GM21825 (cell line): ENCODE data around the gene SERPINB5.

Experiments used
- ATAC-seq: cut with Tn5 transposase; IDR thresholded peaks from one replicate; pipeline ENCODE4 v1.9.1; 2021; ENCODE audit warnings: mild to moderate bottlenecking, moderate library complexity; ENCODE audit not compliant: unreplicated experiment

Gene SERPINB5

GRCh38 chr18:63467699-63468098, 9.1 kb upstream of the SERPINB5 start:
- no peak for ATAC-seq

- no peak for ATAC-seq
Observed at GRCh38 chr18:63468575-63468974, 8.2 kb upstream of the SERPINB5 start.

GRCh38 chr18:63470751-63471150, 6.0 kb upstream of the SERPINB5 start:
- ATAC-seq, result no peak

GRCh38 chr18:63472380-63472779, 4.4 kb upstream of the SERPINB5 start:
- ATAC-seq, result no peak

GRCh38 chr18:63477200-63477599, 442 bp downstream of the SERPINB5 start:
- no peak for ATAC-seq

- ATAC-seq, result no peak
Observed at GRCh38 chr18:63477968-63478367, 1.2 kb downstream of the SERPINB5 start.

- no peak for ATAC-seq
Observed at GRCh38 chr18:63479826-63480225, 3.1 kb downstream of the SERPINB5 start.

DNA sequence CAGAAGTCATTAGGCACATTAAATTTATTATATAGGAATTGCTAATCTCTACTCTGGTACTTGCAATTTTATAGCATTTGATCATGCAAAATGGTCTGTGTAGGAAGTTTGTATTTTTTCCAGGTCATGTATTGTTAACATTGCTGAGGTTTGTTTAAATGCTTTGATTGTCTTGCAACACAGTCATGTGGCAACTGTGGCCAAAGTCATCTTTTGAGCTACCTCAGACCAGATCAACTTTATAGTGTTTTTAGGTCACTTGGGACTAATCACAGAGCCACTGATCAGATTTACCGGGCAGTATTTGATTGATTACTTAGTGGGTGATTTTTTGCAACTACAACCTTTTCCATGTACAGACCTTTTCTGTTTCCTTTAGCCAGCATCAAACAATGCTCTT, 3.7 kb downstream of the SERPINB5 start:
- ATAC-seq, result no peak

GRCh38 chr18:63480915-63481314, 4.2 kb downstream of the SERPINB5 start:
- ATAC-seq, result no peak

DNA sequence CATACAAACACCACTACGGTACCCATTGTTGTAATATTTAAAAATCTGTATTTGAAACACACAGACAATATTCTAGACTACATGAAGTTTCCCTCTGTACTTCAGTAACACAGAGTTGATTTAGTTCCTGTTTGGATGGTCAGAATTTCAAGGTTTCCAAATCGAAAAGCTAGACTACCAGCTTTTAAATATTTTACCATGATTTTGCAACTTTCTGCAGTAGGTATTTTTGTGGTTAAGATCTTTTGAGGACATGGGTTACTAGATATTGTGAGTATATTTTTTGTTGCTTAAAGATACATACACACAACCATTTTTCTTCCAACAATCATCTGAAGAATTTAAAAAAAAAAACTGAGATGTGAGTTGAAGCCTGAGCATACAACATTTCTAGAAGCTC, 10.9 kb downstream of the SERPINB5 start:
- no peak for ATAC-seq

- no peak for ATAC-seq
Observed at GRCh38 chr18:63488160-63488559, 11.4 kb downstream of the SERPINB5 start.

DNA sequence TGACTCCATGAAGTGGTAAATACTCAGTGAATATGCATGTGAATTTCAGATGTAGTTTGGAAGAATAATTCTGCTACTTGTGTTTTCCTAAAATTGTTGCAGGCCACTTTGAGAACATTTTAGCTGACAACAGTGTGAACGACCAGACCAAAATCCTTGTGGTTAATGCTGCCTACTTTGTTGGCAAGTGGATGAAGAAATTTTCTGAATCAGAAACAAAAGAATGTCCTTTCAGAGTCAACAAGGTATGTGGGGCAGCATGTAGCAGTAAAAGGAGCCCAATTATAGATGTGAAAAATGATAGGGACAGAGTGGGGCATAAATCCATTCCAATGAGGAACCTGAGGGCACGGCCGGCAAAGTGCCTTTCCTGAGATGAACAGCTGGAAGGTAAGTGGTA, 16.1 kb downstream of the SERPINB5 start:
- ATAC-seq, result no peak

DNA sequence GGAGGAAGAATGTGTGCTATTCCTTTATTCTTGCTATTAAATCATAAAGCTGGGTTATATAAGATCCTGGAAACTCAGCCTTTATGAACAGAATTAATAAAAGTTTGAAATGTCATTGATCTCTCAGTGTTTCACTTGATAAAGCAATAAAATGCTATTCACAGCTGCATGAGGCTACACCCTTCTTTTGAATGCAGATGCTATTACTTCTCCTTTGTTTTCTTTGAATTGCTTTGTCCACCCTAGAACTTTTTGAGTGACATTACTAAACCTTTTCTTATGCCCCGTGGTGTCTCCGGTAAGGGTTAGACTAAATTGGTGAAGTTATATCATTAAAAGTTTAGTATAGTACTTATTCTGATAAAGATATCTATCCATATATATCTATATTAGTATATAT, 18.9 kb downstream of the SERPINB5 start:
- ATAC-seq, result no peak

DNA sequence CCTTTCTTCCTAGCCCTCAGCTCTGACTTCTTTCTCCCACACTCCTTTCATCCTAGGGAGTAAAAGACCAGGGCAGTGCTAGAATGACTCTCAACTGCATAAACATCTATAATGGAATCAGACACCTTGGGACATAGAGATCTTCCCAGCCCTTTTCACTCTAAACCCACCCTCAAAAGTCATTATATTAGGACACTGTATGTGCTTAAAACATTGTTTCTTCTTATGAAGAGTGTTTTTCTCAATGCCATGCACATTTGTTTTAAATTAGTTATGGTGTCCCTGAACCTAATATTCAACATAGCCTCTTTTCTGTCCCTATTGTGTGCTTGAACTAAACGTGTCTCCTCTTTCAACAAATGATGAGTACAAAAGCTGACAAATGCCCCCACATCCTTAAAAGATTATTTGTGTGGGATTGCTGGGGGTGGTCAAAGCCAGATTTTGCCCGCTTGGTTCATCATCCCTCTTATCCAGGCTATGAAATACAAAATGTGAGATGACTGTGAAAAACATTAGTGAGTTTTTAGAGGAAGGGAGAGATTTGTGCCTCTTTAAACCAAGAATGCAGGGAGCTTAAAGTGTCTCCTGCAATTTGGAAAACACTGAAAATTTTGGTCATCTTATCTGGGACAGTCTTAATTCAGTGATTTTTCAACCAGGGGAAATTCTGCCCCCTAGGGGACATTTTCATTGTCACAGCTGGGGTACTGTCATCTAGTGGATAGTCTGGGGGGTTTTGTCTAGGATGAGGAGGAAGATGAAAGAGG, 29.0 kb downstream of the SERPINB5 start:
- ATAC-seq, result no peak

DNA sequence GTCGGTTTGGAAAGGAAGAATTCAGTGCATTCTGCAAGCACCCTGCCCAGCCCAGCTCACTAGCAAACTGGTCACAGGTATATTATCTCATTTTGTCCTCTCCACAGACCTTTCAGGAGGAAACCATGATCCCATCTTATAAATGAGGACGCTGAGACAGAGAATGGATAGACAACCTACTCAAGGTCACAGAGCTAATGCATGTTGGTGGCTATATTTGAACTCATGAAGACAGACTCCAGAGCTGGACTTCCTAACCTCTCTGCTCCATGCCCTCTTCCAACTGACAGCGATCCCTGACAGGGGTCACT, 29.5 kb downstream of the SERPINB5 start:
- ATAC-seq, result no peak

- ATAC-seq, result no peak
Observed at GRCh38 chr18:63508596-63508995, 31.8 kb downstream of the SERPINB5 start.

DNA sequence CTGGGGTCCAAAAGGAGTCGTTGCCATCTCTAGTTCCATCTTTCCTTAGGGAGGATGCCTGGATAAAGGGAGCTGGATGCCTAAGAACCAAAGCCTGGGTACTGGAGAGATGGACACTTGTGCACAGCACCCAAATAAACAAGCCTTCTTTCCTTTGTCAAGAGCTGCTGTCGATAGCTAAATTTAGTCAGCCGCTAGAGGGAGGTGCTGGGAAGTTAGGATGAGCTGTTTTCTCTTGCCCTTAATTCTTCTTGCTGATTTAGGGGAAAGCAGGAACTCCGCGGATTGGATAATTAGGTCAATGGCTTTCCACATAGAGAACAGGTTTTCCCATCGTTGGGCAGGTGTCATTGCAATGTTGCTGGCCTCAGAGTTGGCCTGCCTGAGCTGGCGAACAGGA, 34.5 kb downstream of the SERPINB5 start:
- ATAC-seq, result no peak

DNA sequence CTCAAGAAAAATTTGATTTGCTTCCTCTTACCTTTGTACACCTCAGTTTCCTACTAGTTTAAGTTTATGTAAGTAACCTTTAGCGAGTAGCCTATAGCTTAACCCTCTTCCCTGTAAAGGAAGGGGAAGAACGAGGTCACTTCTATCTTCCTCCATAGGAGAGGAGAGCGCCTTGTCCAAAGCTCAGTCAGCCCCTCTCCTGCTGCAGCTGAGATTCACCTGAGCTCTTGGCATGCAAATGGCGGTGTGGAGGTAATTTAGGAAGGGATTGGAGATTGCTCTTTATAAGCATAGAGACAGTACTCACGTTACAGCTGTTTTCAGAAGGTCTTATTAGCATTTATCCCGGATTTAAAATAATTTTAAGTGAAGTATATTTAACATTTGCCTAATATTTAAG, 37.6 kb downstream of the SERPINB5 start:
- ATAC-seq, result no peak

DNA sequence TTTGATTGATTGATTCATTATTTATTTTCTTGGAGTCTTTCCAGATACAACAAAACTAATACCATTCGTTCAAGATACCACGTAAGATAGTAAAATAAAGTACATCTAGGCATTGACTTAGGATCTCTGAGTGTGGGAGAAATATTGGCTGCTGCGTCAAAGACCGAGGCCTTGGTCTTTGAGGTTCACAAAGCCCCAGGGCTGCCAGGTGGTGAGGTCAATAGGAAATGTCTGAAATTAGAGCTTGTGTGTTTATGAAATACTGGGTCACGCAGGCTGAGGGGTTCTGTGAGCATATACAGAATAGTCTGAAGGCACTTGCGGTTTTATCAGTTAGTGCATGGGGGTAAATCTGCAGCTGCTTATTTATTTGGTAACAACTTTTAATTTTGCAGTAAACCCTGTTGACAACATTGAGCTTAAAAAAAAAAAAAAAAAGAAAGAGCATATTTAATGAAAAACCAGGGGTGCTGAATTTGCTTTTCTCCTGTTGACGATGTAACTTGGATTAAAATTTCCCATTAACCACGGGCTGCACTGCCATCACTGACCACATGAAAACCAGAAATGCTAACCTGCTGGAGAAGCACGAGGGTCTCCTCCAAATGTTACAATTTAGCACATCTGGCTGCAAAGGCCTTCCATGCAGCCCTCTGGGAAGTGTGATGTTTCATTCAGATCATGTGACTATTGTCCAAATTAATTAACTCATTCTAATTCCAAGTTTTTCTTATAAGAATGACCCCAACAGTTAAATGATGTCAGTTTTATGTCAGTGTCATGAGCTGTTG, 38.3 kb downstream of the SERPINB5 start:
- ATAC-seq, result no peak

- no peak for ATAC-seq
Observed at GRCh38 chr18:63515801-63516200, 39.0 kb downstream of the SERPINB5 start.

DNA sequence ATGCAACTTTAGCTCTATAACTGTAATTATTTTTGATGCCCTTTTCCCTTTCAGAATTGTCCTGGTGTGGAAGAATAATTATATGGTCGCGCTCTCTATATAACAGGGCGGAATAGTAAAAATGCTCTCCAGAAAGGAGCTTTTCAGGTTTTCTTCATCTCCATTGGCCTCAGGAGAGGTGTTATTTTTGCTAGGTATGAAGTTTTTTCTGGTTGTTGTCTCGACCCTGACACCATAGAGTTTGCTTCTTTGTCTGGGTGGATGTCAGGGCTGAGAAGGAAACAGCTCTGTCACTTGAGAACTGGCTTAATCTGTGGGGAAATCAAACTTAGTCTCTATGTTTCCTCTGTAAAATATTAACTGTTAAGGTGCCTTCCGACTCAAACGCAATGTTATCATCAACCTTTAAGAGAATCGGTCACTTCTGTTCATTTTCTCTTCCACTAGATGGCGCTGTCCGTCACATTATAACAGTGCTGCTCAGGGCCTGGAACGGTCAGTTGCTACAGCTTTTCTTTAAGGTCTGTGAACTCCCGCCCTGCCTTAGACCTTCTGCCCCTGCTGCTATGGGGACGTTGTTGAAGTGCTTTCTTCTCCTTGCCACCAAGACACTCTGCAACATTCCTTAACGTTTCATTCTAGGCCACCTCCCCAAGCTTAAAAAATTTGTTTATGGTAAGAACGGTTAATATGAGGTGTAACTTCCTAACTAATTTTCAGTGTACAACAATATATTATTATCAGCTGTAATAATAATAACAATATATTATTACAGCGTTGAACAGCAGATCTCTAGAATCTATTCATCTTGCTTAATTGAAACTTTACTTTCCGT, 41.6 kb downstream of the SERPINB5 start:
- ATAC-seq, result peak; percentile 92
